OCI-LY1 (cell line): ENCODE results near the gene ZBTB21.

Experiments used
- CTCF ChIP-seq: fragments of 200-600 bp; sonication (generic), shearing (Covaris generic); IDR thresholded peaks from 2 replicates; pipeline ENCODE4 v1.5.1; 2017; ENCODE audit warnings: mild to moderate bottlenecking, antibody characterized with exemption, low read length, moderate library complexity, mixed read lengths
- EZH2 ChIP-seq: fragments of 200-600 bp; sonication (generic), shearing (Covaris generic); IDR thresholded peaks from 2 replicates; pipeline ENCODE4 v1.8.0; 2017; ENCODE audit warnings: borderline replicate concordance, mixed run types, mild to moderate bottlenecking, antibody characterized with exemption, low read length, moderate library complexity, mixed read lengths

GRCh38 chr21:42025376-42026081 is 15.4 kb upstream of the ZBTB21 start:
- no peak for TF ChIP-seq CTCF
- no peak for TF ChIP-seq EZH2
